Measurements from ENCODE around the gene SPAG17.

DNA sequence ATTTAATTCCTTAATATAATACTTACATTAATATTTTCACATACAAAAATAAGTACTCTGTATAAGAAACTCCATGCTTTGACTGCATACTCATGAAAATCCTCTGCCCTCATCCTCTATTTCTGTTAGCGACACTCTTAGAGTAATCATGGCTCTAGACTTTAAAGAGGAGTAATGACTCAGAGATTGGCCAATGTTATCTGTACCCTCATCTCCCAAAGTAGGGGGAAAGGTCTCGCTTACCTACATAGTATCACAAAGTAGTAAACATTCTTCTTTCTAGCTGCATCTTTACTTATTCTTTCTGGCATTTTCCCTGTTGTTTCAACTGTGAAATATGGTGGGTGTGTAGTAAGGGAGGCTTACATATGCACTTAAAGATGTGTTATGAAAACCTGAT, 29.8 kb upstream of the SPAG17 start:
- TF ChIP-seq CTCF (IDR thresholded peaks at IDR 0.05 in 4 of 5, conservative IDR thresholded peaks at IDR 0.05 in 1 of 5) (no peak), POLR2A (IDR thresholded peaks at IDR 0.05) (no peak)

Data from gastrocnemius medialis (tissue), 4 donors.